ENCODE data around the gene STT3B.

Gene STT3B

DNA sequence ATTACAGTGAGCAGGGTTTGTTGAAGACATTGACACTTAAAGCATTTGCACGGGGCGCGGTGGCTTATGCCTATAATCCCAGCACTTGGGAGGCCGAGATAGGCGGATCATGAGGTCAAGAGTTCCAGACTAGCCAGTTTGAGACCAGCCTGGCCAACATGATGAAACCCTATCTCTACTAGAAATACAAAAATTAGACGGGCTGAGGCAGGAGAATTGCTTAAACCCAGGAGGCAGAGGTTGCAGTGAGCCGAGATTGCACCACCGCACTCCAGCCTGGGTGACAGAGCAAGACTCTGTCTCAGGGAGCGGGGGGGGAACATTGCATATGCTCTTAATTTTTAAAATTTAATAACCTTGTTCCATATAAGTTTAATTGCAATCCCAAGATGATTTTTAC is 11.9 kb downstream of the STT3B start:
- in situ Hi-C loops (cut with MboI; ENCODE audit: low pct_unique_long_range_greater_than_20kb, low sequenced_read_pairs) = no loop called here

DNA sequence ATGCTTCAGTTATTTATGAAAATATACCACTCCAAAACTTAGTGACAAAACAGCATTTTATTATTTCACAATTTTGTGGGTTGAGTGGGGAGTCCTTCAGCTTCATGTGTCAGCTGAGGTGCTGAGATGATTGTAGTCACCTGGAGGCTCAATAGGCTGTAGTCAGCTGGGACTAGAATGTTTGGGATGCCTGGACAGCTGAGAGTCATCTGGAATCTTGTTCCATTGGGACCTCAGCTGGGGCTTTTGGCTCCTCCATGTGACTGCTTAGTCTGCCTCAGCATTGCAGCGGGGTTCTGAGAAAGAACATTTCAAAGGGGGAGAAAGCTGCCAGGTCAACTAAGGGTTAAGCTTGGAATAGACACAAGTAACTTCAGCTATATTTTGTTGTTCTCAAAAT is 13.4 kb downstream of the STT3B start:
- no peak for DNase-seq
- in situ Hi-C loops (cut with MboI; ENCODE audit: low pct_unique_long_range_greater_than_20kb, low sequenced_read_pairs) = no loop called here

More for the DNA sequence above, 11.9 kb downstream of the STT3B start:
- DNase-seq = no peak

DNA sequence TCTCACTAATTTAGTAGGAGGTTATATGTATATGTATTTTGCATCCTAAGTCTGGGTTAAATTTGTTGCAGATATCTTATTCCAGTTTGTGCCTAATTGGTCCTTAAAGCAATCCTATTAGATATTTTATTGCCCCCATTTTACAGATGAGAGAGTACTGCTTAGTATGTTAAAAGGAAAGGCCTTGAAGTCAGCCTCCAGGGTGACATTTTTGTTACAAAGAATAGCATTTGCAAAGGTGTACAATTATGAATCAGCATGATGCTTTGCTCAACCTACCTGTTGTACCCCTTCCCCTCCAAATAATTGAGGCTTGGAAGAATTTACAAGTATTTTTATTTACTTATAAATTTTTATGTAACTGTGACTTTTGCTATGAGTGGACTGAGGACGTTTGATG is 14.0 kb downstream of the STT3B start:
- no peak for DNase-seq
- in situ Hi-C loops (cut with MboI; ENCODE audit: low pct_unique_long_range_greater_than_20kb, low sequenced_read_pairs) = no loop called here

DNA sequence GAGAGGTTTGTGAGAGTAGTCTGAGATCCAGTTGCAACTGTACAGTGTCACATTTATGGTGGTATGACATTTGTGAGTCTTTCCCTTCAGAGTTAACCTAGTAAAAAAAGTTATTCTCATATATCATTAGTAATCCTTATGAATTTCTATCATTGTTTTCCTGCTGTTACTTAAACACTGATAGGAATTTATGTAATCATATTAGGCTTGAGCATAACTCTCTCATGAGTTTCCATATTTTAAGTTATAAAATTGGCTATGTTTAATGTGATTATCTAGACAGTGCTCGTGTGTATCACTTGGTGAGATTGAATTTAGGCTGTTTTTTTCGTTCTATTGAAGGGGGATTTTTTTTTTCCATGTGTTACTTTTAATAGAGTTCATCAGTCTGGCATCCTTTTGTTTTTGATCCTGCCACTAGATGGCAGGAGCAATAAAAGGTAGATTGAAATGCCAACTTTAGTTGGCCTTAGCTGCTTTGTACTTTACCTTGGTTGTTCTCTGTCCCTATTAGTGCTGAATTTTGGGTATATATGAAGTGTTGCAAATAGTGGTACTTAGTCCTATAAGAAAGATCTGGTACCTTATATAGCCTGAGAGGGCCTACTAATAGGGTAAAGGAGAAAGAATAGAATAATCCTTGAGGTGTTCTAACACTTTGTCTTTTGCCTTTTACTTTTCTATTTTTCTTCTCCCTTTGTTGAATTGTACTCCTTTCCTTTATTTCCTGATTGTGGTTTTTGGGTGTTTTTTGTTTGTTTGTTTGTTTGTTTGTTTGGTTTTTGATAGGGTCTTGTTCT is 17.9 kb downstream of the STT3B start:
- in situ Hi-C loops (cut with MboI; ENCODE audit: low pct_unique_long_range_greater_than_20kb, low sequenced_read_pairs) = no loop called here
- peak; percentile 51 for DNase-seq

DNA sequence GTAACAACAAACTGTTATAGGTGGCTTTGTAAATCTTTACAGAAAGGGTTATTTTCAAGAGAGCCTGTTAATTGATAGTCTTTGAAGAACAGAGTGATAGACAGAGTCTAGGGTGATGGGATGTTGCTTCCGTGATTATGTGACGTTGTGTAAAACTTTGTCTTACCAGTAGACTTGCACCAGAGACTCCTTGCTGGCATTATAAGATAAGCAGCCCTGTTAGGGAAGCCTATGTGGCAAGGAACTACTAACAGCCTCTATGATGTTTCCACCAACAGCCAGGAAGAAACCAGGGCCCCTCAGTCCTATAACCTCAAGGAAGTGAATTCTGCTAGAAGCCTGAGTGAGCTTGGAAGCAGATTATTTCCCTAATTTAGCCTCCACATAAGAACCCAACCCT is 18.9 kb downstream of the STT3B start:
- no peak for DNase-seq
- in situ Hi-C loops (cut with MboI; ENCODE audit: low pct_unique_long_range_greater_than_20kb, low sequenced_read_pairs) = no loop called here

DNA sequence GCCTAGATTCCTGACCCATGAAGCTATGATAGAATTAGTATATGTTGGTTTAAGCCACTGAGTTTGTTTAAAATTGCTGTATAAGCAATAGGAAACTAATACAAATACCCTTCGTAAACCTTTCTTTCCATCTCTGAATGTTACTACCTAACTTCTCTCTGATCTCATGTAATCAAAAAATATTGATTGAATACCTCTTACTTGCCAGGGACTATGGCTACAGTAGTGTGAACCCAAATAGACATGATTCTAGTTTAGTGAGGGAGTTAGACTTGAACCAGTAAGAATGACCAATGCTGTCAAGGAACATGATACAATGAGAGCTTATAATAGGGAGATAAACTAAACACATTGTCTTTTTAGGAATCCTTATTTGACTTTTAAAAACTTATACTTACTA is 19.4 kb downstream of the STT3B start:
- no peak for DNase-seq
- in situ Hi-C loops (cut with MboI; ENCODE audit: low pct_unique_long_range_greater_than_20kb, low sequenced_read_pairs) = no loop called here

DNA sequence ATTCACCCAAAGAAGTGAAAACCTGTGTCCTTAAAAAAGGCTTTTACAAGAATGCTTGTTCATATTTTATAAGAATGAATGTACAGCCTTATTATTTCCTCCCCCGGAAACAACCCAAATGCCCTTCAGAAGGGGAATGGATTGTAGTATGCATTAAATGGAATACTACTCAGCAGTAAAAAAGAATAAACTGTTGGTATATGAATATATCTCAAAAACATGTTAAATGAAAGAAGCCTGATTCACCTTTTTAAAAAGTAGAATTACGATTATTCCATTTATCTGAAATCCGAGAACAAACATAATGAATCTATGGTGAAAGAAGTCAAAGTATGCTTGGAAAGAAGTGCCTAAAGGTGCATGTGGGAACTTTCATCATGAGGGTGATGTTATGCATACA is 20.5 kb downstream of the STT3B start:
- in situ Hi-C loops (cut with MboI; ENCODE audit: low pct_unique_long_range_greater_than_20kb, low sequenced_read_pairs) = no loop called here
- no peak for DNase-seq

DNA sequence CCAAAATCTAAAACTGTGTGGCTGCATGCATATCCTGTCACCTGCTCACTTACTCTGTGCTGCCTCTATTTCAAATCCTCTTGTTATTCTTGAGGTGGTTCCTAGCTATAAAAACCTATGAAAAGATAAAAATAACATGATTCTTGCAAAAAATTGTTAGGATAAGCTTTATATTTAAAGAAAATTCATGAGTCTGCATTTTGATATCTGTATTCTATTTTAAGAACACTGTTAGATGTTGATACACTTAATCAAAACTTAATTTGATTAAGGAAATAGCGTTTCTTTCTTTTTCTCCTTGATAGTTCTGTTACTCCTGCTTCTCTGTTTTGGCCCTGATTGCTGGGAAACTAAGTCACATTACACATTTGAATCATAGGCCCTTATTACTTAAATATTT is 22.5 kb downstream of the STT3B start:
- no peak for DNase-seq
- in situ Hi-C loops (cut with MboI; ENCODE audit: low pct_unique_long_range_greater_than_20kb, low sequenced_read_pairs) = no loop called here

DNA sequence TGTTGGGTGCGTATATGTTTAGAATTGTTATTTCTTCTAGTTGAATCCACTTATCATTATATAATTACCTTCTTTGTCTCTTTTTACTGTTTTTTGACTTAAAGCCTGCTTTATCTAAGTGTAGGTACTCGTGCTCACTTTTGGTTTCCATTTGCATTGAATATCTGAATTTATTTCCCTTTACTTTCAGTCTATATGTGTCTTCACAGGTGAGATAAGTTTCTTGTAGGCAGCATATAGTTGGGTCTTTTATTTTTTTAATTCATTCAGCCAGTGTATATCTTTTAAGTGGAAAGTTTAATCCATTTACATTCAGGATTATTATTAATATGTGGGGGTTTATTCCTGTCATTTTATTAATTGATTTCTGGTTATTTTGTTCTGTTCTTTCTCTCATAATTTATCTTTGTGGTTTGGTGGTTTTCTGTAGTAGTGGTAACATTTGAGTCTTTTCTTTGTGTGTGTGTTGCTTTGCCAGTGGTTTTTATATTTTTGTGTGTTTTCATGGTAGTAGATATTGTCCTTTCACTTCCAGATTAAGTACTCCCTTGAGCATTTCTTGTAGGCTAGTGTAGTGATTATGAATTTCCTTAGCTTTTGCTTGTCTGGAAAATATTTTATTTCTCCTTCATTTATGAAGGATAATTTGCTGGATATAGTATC is 27.3 kb downstream of the STT3B start:
- no peak for DNase-seq
- in situ Hi-C loops (cut with MboI; ENCODE audit: low pct_unique_long_range_greater_than_20kb, low sequenced_read_pairs) = no loop called here

DNA sequence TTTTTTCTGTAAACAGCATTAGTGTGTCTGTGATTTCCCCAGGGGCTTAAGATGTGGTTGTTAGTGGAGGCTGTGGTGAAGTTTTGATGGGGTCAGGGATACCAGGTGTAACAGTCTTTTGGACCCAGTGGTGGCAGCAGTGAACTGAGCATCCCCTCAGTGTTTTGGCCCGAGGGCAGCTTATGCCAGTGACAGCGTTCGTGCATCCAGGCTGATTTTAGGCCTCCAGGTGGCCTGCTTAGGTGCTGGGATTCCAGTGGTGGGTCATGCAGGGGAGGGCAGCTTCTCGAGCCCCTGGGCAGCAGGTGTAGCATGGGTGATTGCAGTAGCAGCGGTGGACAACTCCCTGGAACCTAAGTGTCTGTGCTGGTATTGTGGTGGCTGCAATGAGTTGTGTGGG is 29.2 kb downstream of the STT3B start:
- in situ Hi-C loops (cut with MboI; ENCODE audit: low pct_unique_long_range_greater_than_20kb, low sequenced_read_pairs) = no loop called here
- no peak for DNase-seq

DNA sequence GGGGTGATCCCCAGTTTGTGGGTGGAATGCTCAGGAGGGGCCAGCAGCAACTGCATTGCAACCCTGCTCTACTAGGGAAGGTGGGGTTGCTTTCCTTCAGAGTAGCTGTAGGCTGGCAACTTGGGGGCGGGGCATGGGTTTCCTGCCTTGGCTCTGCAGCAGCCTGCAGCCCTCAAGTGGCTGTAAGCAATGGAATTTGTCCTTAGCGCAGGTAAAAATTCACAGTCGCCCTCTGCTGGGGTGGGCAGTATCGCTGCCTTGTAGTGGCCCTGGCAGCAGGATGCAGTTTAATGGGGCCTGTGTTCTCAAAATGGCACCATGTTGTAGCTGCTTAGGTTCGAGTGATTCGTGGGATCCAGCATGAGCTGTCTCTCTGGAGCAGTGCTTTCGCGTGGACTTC is 29.8 kb downstream of the STT3B start:
- in situ Hi-C loops (cut with MboI; ENCODE audit: low pct_unique_long_range_greater_than_20kb, low sequenced_read_pairs) = no loop called here
- DNase-seq = peak; percentile 26

DNA sequence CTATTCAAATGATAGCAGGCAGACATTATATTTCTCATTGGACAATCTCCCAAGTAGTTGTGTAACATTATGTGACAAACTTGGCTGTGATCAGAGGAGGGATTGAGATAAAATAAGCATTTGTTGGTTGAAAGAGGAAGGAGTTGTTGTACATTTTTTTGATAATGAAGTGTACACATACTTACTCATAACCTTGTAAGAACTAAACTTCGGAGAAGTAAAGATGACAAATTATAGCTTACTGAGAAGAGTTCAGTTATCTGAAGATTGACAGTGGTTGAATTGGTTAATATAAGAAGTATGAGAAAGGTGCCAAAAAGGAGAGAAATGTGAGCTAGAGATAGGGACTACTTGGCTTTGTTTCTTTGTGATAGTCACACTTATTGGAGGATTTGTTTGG is 32.6 kb downstream of the STT3B start:
- in situ Hi-C loops (cut with MboI; ENCODE audit: low pct_unique_long_range_greater_than_20kb, low sequenced_read_pairs) = no loop called here
- no peak for DNase-seq

DNA sequence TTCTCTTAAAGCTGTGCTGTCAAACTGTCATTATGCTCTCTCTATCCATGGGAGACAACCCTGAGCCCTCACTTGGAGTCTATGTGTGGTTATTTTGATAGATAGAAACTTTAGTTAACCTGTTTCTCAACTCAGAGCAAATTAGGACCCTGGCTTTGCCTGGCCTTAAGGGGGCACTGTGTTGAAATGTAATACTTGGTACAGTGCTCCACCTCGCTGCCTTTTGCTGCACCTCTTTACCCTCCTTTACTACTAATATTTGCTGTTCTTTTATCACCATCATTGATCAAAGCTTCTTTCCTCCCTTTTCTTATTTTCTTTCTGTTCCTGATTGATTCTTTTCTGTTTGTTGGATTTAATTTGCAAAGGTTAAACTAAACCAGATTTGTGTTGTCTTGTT is 34.3 kb downstream of the STT3B start:
- DNase-seq = no peak

DNA sequence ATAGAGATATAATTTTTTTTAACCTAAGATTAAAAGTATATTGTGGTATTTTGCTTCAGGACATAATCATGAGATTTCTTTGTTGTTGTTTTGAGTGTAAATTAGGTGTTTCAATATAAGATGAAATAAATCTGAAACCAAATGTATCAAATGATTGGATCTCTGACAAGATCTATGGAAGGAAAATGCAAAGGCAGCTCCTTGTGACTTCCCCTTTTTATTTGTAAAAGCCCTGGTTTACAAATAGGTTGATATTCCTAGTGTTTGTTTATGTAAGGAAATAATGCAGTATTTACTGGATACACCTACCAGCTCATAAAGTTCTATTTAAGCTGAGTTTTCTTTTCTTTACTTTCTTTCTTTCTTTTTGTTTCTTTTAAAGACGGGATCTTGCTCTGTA is 35.9 kb downstream of the STT3B start:
- in situ Hi-C loops (cut with MboI; ENCODE audit: low pct_unique_long_range_greater_than_20kb, low sequenced_read_pairs) = no loop called here
- DNase-seq = no peak

More for the DNA sequence above, 34.3 kb downstream of the STT3B start:
- in situ Hi-C loops (cut with MboI; ENCODE audit: low pct_unique_long_range_greater_than_20kb, low sequenced_read_pairs) = no loop called here

DNA sequence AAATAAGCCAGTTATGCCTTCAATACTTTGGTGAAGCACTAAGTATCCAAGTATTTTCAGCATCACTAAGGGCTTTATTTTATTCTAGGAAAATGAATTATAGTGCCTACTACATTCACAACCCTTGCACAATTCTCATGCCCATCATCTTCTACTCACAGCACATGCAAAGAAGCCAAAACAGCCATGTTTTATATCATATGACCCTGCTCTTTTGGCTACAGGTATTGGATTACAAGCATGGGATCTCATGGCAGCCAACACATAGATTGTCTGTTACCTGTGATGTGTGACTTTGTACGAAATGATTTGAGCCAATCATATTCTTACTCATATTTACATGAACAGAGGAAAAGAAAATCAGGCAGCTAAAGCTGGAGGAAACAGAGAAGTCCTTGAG is 38.6 kb downstream of the STT3B start:
- no peak for DNase-seq
- in situ Hi-C loops (cut with MboI; ENCODE audit: low pct_unique_long_range_greater_than_20kb, low sequenced_read_pairs) = no loop called here

DNA sequence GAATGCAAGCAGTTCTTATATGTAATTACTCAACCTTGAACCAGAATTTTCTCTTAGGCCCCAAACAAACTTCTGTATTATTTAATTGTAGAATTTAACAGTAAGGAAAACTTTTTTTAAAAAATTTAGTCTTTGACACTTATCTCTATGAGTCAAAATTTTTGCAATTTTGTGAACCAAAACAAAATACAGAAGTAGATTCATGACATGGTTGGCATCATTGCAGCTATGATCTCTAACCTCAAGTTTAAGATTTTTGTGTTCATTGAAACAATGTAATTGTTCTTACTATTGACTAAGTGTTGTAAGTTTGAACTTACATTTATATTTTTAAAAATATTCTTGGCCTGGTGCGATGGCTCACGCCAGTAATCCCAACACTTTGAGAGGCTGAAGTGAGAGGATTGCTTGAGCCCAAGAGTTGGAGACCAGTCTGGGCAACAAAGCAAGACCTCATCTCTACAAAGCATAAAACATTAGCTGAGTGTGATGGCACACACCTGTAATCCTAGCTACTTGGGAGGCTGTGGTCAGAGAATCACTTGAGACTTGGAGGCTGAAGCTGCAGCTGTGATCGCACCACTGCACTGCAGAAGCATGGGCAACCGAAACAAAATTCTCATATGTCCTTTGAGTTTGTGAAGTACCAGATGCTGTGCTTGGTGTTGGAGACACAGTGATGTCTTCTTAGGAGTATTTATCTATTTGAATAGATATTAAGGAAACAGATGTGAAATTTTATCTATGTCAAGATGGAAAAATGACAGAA is 39.7 kb downstream of the STT3B start:
- in situ Hi-C loops (cut with MboI; ENCODE audit: low pct_unique_long_range_greater_than_20kb, low sequenced_read_pairs) = no loop called here
- DNase-seq = no peak

DNA sequence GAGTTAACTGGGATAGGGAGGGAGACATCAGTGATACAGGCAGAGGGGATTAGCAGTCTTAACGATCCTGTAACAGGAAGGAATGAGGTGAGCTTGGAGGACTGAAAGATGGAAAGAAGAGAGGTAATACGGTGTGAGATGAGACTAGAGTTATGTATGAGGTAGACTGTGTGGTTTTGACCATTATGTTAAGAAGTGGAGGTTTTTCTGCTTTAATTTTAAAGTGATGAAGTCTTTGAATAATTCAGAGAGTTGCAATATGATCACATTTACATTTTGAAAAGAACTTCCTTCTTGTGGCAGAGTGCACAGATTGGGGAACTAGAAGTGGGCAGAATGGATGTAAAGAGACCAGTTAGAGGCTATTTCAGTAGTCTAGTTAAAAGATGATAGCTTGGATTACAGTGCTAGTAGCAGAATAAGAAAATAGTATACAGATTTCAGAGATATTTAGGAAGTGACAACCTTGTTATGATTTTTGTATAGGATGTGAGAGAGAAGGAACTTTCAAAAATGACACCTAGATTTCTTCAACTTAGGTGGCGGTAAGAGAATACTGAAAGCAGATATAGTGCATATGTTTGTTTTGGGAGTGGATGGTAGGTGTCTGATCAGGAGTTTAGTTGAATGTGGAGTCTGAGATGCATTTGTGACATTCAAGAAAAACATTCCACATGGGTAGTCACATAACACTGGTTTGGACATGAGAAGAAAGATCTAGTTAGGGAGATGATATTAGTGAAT is 40.5 kb downstream of the STT3B start:
- peak; percentile 35 for DNase-seq
- in situ Hi-C loops (cut with MboI; ENCODE audit: low pct_unique_long_range_greater_than_20kb, low sequenced_read_pairs) = no loop called here

DNA sequence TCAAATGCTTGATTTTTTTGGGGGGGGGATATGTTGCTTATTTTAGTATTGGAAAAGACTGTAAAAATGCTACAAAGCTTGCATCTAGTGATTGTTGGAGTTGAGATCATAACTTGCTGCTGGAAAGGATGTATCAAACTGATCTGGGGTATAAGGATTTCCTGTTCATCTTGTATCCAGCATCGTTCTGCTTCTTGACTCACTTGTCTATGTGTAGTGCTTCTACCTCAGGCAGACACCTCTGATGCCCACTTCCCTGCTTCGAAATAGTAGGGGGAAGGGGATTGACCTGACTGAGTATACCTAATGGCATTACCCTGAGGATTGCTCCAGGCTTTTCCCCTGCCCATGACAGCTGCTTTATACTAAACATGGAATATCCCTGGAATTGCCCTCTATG is 42.7 kb downstream of the STT3B start:
- no peak for DNase-seq
- in situ Hi-C loops (cut with MboI; ENCODE audit: low pct_unique_long_range_greater_than_20kb, low sequenced_read_pairs) = no loop called here

DNA sequence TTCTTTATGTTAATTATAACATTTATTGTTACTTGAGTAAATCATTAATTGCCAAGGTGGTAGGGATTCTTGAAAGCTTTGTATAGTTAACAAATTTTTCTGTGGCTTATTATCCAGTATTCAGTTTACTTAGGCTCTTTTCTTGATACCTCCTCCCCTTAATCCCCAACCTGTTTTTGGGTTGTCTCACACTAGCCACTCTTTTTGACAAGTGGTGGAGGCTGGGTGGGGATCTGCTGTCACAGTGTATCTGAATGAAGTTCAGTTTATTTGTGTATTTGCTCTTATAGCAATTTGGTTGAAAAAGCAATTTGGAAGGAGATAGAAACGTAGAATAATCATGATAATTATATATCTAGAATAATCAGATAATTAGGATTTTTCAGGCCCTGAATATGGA is 43.8 kb downstream of the STT3B start:
- DNase-seq = no peak
- in situ Hi-C loops (cut with MboI; ENCODE audit: low pct_unique_long_range_greater_than_20kb, low sequenced_read_pairs) = no loop called here

DNA sequence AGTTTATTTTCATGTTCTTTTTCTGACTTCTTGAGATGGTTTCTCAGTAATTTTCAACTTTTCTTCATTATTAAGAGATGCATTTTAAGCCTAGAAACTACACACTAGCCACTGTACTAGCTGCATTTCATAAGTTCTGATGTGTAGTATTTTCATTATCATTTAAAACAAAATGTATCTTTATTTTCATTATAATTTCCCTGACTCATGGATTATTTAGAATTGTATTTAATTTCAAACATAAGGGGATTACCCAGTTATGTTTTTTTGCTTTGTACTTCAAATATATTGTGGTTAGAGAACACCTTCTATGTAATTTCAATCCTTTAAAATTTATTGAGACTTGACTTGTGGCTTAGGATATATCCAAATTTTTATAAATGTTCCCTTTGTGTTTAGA is 44.5 kb downstream of the STT3B start:
- no peak for DNase-seq
- in situ Hi-C loops (cut with MboI; ENCODE audit: low pct_unique_long_range_greater_than_20kb, low sequenced_read_pairs) = no loop called here
